Erythroblast (primary cell): Measurements from ENCODE around the gene GIPC3.

Source experiments
- GATA1 ChIP-seq: IDR thresholded peaks from 2 replicates; pipeline ENCODE4 v1.6.1; 2011; ENCODE audit warnings: low read depth, mild to moderate bottlenecking, control low read depth, low read length, moderate library complexity
- POLR2A ChIP-seq: IDR thresholded peaks from 2 replicates; pipeline ENCODE4 v1.6.1; 2011; ENCODE audit warnings: mild to moderate bottlenecking, low read length

GRCh38 chr19:3535563-3535965, 49.7 kb upstream of the GIPC3 start:
- TF ChIP-seq POLR2A: no peak
- no peak for TF ChIP-seq GATA1
